ENCODE data around the gene CGAS.

GRCh38 chr6:73451223-73452106 is 632 bp downstream of the CGAS start:
- TF ChIP-seq GATA2 (IDR thresholded peaks at IDR 0.05; ENCODE audit: low read depth, low read length) (no peak), GATA3 (IDR thresholded peaks at IDR 0.05; ENCODE audit: low read depth, low read length) (no peak)

Data from SH-SY5Y (cell line).